Body of pancreas (tissue), 4 donors: ENCODE results near the gene OSBPL9.

Source experiments
- CTCF ChIP-seq, 7 experiments: fragments of 450-650 bp in 4 of 7; fragments of 200-600 bp in 3 of 7; sonication (generic) in 3 of 7; IDR thresholded peaks; one replicate each; pipeline ENCODE4 v1.5.1; 2016 to 2019; ENCODE audit warnings: antibody characterized with exemption in 7 of 7
- POLR2A ChIP-seq, 3 donors: fragments of 450-650 bp; IDR thresholded peaks; one replicate each; pipeline ENCODE4 v1.6.1; 2016; ENCODE audit warnings: antibody characterized with exemption in 3 of 3, mild to moderate bottlenecking in 2 of 3

- TF ChIP-seq CTCF (IDR thresholded peaks at IDR 0.05) = no peak
- no peak for TF ChIP-seq POLR2A (IDR thresholded peaks at IDR 0.05)
These were observed 133.3 kb downstream of the OSBPL9 start for GRCh38 chr1:51750218-51750617.
